Measurements from ENCODE around the gene ZNF618.

The ZNF618 gene

GRCh38 chr9:114056527-114056926, 180.4 kb downstream of the ZNF618 start:
- DNase-seq = no peak
- CTCF ChIA-PET = no interaction called here
- H3K4me1 Mint-ChIP-seq = no peaks in the 10 kb centered on the region
- no peaks in the 10 kb centered on the region for H3K9me3 Mint-ChIP-seq
- no peak overlapping the region for H3K4me3 Mint-ChIP-seq
- peaks cover 4% of the 10 kb centered on the region for H3K27me3 Mint-ChIP-seq
- H3K27ac Mint-ChIP-seq = no peak overlapping the region
- H3K36me3 Mint-ChIP-seq = no peaks in the 10 kb centered on the region

DNA sequence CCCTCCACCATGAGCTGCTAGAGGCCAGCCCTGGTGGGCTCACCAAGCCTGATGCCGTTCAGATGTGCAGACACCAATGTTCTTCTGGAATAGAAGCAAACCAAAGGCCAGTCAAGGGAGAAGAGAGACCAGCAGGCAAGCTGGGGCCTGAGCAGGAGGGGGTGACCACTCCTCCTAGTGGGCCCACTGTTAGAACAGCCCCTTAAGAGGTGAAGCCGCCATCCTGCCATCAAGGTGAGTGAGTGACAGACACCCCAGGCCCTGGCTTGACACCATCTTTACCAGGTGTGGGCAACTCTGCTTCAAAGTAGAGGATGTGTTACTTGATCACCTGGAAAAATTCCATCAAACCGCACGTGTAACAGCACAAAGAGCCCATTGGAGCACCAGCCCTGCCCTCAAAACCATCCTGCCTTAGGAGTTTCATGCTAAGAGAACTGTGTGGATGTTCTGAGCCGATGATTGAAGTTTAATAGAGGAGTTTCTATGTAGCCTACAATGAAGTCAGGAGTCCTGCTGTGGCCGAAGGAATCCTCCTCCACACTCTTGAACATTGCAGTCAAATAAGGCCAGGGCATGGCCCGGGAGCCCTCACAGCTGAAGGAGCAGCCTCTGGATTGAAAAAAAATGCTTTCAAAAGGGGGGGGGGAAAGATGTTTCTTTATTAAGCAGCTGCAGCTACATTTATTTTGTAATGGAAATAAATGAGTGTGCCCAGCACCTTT, 181.2 kb downstream of the ZNF618 start:
- Mint-ChIP-seq H3K4me1 (no peaks in the 10 kb centered on the region), H3K27me3 (peaks cover 4% of the 10 kb centered on the region), H3K4me3 (no peak overlapping the region), H3K27ac (no peak overlapping the region), H3K9me3 (no peaks in the 10 kb centered on the region), H3K36me3 (no peaks in the 10 kb centered on the region)
- no peak for DNase-seq
- CTCF ChIA-PET = no interaction called here

DNA sequence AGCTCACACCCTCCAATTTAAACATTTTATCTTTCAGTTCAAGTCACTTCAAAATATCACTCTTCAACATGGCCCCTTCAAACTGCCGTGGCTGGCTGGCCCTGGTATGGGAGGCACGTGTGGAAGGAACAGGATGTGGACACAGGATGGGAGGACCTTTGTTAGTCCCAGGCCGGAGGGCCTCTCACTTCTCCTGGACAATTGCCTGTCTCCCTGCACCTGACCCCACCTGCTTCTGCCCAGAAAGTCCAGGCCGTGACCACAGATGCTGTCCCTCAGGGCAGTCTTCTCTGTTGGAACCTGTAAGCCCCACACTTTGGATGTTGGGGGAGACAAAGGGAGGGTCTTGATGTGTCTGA, 182.6 kb downstream of the ZNF618 start:
- Mint-ChIP-seq H3K4me3 (no peak overlapping the region), H3K27me3 (peaks cover 11% of the 10 kb centered on the region), H3K27ac (no peak overlapping the region), H3K9me3 (no peaks in the 10 kb centered on the region), H3K4me1 (no peaks in the 10 kb centered on the region), H3K36me3 (no peaks in the 10 kb centered on the region)
- CTCF ChIA-PET = no interaction called here
- no peak for DNase-seq

- Mint-ChIP-seq H3K36me3 (no peaks in the 10 kb centered on the region), H3K4me3 (no peak overlapping the region), H3K27ac (no peak overlapping the region), H3K9me3 (no peaks in the 10 kb centered on the region), H3K4me1 (no peaks in the 10 kb centered on the region), H3K27me3 (peaks cover 11% of the 10 kb centered on the region)
- no peak for DNase-seq
- CTCF ChIA-PET = no interaction called here
Measured at GRCh38 chr9:114059047-114059803, 183.1 kb downstream of the ZNF618 start.

GRCh38 chr9:114060070-114060469, 184.0 kb downstream of the ZNF618 start:
- H3K36me3 Mint-ChIP-seq = no peaks in the 10 kb centered on the region
- no peak overlapping the region for H3K4me3 Mint-ChIP-seq
- DNase-seq = no peak
- H3K9me3 Mint-ChIP-seq = no peaks in the 10 kb centered on the region
- no peak overlapping the region for H3K27ac Mint-ChIP-seq
- peaks cover 11% of the 10 kb centered on the region for H3K27me3 Mint-ChIP-seq
- no peaks in the 10 kb centered on the region for H3K4me1 Mint-ChIP-seq
- CTCF ChIA-PET = no interaction called here

- CTCF ChIA-PET = no interaction called here
Measured at GRCh38 chr9:114060711-114061110, 184.6 kb downstream of the ZNF618 start.

GRCh38 chr9:114061292-114061691, 185.2 kb downstream of the ZNF618 start:
- no peaks in the 10 kb centered on the region for H3K9me3 Mint-ChIP-seq

More at GRCh38 chr9:114060711-114061110, 184.6 kb downstream of the ZNF618 start:
- no peak overlapping the region for H3K27ac Mint-ChIP-seq
- no peak for DNase-seq
- H3K36me3 Mint-ChIP-seq = no peaks in the 10 kb centered on the region
- H3K4me3 Mint-ChIP-seq = no peak overlapping the region
- no peaks in the 10 kb centered on the region for H3K4me1 Mint-ChIP-seq
- no peaks in the 10 kb centered on the region for H3K9me3 Mint-ChIP-seq
- H3K27me3 Mint-ChIP-seq = peaks cover 11% of the 10 kb centered on the region

DNA sequence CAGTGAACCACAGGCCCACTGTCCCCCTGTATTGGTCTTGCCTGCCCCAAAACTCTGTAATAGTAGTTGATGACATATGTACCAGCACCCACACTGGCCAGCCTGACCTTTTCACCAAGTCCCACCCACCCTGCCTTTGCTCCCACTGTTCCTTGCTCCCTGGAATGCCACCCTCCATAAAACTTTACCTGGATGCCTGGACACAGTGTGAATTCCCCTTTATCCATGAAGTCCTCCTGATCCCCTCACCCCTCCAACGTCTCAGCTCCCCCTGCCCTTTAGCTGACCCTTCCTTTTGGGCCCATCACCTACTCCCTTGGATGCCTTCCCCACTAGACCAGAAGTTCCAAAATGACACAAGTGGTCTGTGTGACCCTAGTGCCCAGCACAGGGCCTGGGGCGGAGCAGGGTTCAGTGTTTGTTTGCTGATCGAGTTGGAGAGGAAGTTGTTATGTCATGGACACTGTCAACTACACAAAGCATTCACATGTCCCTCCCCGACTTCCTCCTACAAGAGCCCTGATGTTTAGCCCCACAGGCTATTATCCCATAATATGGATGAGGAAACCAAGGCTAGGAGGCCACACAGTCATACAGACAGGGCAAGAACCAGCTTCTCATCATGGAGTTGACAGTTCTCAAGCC, 185.8 kb downstream of the ZNF618 start:
- no peak overlapping the region for H3K27ac Mint-ChIP-seq
- no peak for DNase-seq
- peaks cover 11% of the 10 kb centered on the region for H3K27me3 Mint-ChIP-seq
- H3K36me3 Mint-ChIP-seq = no peaks in the 10 kb centered on the region
- H3K9me3 Mint-ChIP-seq = no peaks in the 10 kb centered on the region
- CTCF ChIA-PET = no interaction called here
- H3K4me1 Mint-ChIP-seq = no peaks in the 10 kb centered on the region
- H3K4me3 Mint-ChIP-seq = no peak overlapping the region

More at GRCh38 chr9:114061292-114061691, 185.2 kb downstream of the ZNF618 start:
- Mint-ChIP-seq H3K4me1 (no peaks in the 10 kb centered on the region), H3K36me3 (no peaks in the 10 kb centered on the region), H3K4me3 (no peak overlapping the region), H3K27me3 (peaks cover 11% of the 10 kb centered on the region), H3K27ac (no peak overlapping the region)
- DNase-seq = no peak
- CTCF ChIA-PET = no interaction called here

- Mint-ChIP-seq H3K9me3 (no peaks in the 10 kb centered on the region), H3K4me3 (no peak overlapping the region), H3K27me3 (peaks cover 11% of the 10 kb centered on the region), H3K36me3 (no peaks in the 10 kb centered on the region), H3K27ac (no peak overlapping the region), H3K4me1 (no peaks in the 10 kb centered on the region)
- no peak for DNase-seq
- CTCF ChIA-PET = no interaction called here
Measured at GRCh38 chr9:114065304-114065703, 189.2 kb downstream of the ZNF618 start.

- H3K4me1 Mint-ChIP-seq = no peaks in the 10 kb centered on the region
- H3K27ac Mint-ChIP-seq = no peak overlapping the region
- CTCF ChIA-PET = no interaction called here
- H3K4me3 Mint-ChIP-seq = no peak overlapping the region
- no peaks in the 10 kb centered on the region for H3K27me3 Mint-ChIP-seq
- no peaks in the 10 kb centered on the region for H3K36me3 Mint-ChIP-seq
- no peaks in the 10 kb centered on the region for H3K9me3 Mint-ChIP-seq
- DNase-seq = no peak
Measured at GRCh38 chr9:114069476-114070187, 193.5 kb downstream of the ZNF618 start.

GRCh38 chr9:114070188-114071103, 194.3 kb downstream of the ZNF618 start:
- Mint-ChIP-seq H3K27ac (no peak overlapping the region), H3K9me3 (no peaks in the 10 kb centered on the region), H3K36me3 (no peaks in the 10 kb centered on the region), H3K27me3 (no peaks in the 10 kb centered on the region), H3K4me1 (no peaks in the 10 kb centered on the region), H3K4me3 (no peak overlapping the region)
- CTCF ChIA-PET = no interaction called here
- DNase-seq = no peak

GRCh38 chr9:114071197-114071795, 195.2 kb downstream of the ZNF618 start:
- CTCF ChIA-PET = interaction anchor here (0.7 to 2.7 kb wide), 2 partner anchors 11 to 22 kb away, joined by 3 to 12 read pairs; no protein-coding TSS in a partner anchor
- Mint-ChIP-seq H3K4me3 (no peak overlapping the region), H3K27ac (no peak overlapping the region), H3K4me1 (no peaks in the 10 kb centered on the region), H3K36me3 (no peaks in the 10 kb centered on the region), H3K9me3 (no peaks in the 10 kb centered on the region), H3K27me3 (no peaks in the 10 kb centered on the region)
- DNase-seq = no peak

Data from activated naive CD4-positive, alpha-beta T cell treated with anti-CD3 and anti-CD28 coated beads, Interleukin-2, amount 10 ng/mL, durations not matched to agents 7 days and 5 days (primary cell).